OCI-LY3 (cell line): ENCODE data around the gene CHFR.

Source experiments
- H2AFZ ChIP-seq: fragments of 200-600, 300-600 bp; shearing (Covaris generic); 2 replicates; pipeline ENCODE4 v1.6.0; 2014; ENCODE audit warnings: antibody characterized with exemption, low read depth, low read length
- H3K27ac ChIP-seq: fragments of 200-600, 300-600 bp; sonication (generic); 2 replicates; pipeline ENCODE4 v1.5.1; 2014; ENCODE audit warnings: mild to moderate bottlenecking, low read length, moderate library complexity, mixed read lengths
- H3K27me3 ChIP-seq: fragments of 200-600, 300-600 bp; sonication (generic); 2 replicates; pipeline ENCODE4 v1.6.1; 2014; ENCODE audit warnings: low read depth, low read length, mixed read lengths
- H3K36me3 ChIP-seq: fragments of 200-600, 300-600 bp; sonication (generic); replicated peaks from 2 replicates; pipeline ENCODE3; 2014; ENCODE audit warnings: low read depth, low read length, mixed read lengths
- H3K4me1 ChIP-seq: fragments of 300-600, 200-600 bp; sonication (generic); 2 replicates; pipeline ENCODE4 v1.6.1; 2014; ENCODE audit warnings: low read length, mixed read lengths
- H3K4me2 ChIP-seq: fragments of 200-600, 300-600 bp; sonication (generic); 2 replicates; pipeline ENCODE4 v1.6.1; 2014; ENCODE audit warnings: low read length, mixed read lengths
- H3K4me3 ChIP-seq: fragments of 300-600, 200-600 bp; sonication (generic); 2 replicates; pipeline ENCODE4 v1.5.1; 2014; ENCODE audit warnings: antibody characterized with exemption, mild to moderate bottlenecking, low read length, moderate library complexity
- H3K79me2 ChIP-seq: fragments of 300-600, 200-600 bp; shearing (Covaris generic); 2 replicates; pipeline ENCODE4 v1.6.1; 2014; ENCODE audit warnings: mild to moderate bottlenecking, low read length, mixed read lengths
- H3K9ac ChIP-seq: fragments of 300-600, 200-600 bp; shearing (Covaris generic); 2 replicates; pipeline ENCODE4 v1.6.0; 2014; ENCODE audit warnings: mild to moderate bottlenecking, low read length, moderate library complexity
- H3K9me3 ChIP-seq: fragments of 200-600, 300-600 bp; shearing (Covaris generic); 2 replicates; pipeline ENCODE4 v1.6.1; 2014; ENCODE audit warnings: low read length, mixed read lengths; ENCODE audit not compliant: insufficient read depth
- H4K20me1 ChIP-seq: fragments of 200-600, 300-600 bp; sonication (generic); 2 replicates; pipeline ENCODE4 v1.6.1; 2016; ENCODE audit warnings: low read length, mixed read lengths; ENCODE audit not compliant: insufficient read depth
- CTCF ChIP-seq: fragments of 200-600, 300-600 bp; sonication (generic); IDR thresholded peaks from 2 replicates; pipeline ENCODE4 v1.5.1; 2014; ENCODE audit warnings: antibody characterized with exemption, low read length, low read depth
- EZH2phosphoT487 ChIP-seq: fragments of 200-600 bp; shearing (Covaris generic); IDR thresholded peaks from 2 replicates; pipeline ENCODE4 v1.6.1; 2018; ENCODE audit warnings: antibody characterized with exemption, mixed run types, low read depth

Gene CHFR

GRCh38 chr12:132783917-132784531 is 103.4 kb downstream of the CHFR start:
- Histone ChIP-seq H3K79me2 (no peaks in the 10 kb centered on the region), H3K36me3 (no peaks in the 10 kb centered on the region), H4K20me1 (no peaks in the 10 kb centered on the region), H2AFZ (no peak overlapping the region), H3K27me3 (no peaks in the 10 kb centered on the region), H3K9ac (no peak overlapping the region), H3K4me3 (no peak overlapping the region), H3K9me3 (no peaks in the 10 kb centered on the region), H3K4me1 (no peaks in the 10 kb centered on the region), H3K27ac (no peak overlapping the region), H3K4me2 (no peak overlapping the region)
- no peak for TF ChIP-seq CTCF
- TF ChIP-seq EZH2phosphoT487: no peak
